SK-N-MC (cell line): ENCODE data around the gene ARHGEF26.

ENCODE experiments used
- EZH2 ChIP-seq: fragments of 200-600 bp; sonication (generic); IDR thresholded peaks from one replicate; pipeline ENCODE4 v1.6.1; 2017; ENCODE audit warnings: antibody characterized with exemption
- POLR2AphosphoS5 ChIP-seq: IDR thresholded peaks from 2 replicates; pipeline ENCODE4 v1.6.1; 2012; ENCODE audit warnings: mild to moderate bottlenecking, low read depth, low read length, borderline replicate concordance

- TF ChIP-seq POLR2AphosphoS5 (no peak), EZH2 (no peak)
These were observed 4.3 kb downstream of the ARHGEF26 start for GRCh38 chr3:154125378-154126030.
